CD4-positive, alpha-beta T cell treated with Interleukin-2 at 100 ng/mL for 4 hours (primary cell): ENCODE measurements around the gene MILR1.
"Not testable (repeated sequence)": the region's sequence is repeated elsewhere in the genome, so short reads cannot be mapped to it uniquely, and the experiment has no call there.

Source experiments
- DNase-seq: peaks from one replicate; pipeline ENCODE4 v3.0.0-alpha.2; 2020; ENCODE audit warnings: low spot score

Gene MILR1

GRCh38 chr17:64471440-64471839, 22.5 kb downstream of the MILR1 start:
- no peak for DNase-seq

GRCh38 chr17:64472564-64472963, 23.6 kb downstream of the MILR1 start:
- no peak for DNase-seq

- no peak for DNase-seq
These were observed 28.9 kb downstream of the MILR1 start for GRCh38 chr17:64477849-64478248.

- DNase-seq, result no peak
These were observed 32.0 kb downstream of the MILR1 start for GRCh38 chr17:64480951-64481350.

- DNase-seq, result no peak
These were observed 35.5 kb downstream of the MILR1 start for GRCh38 chr17:64484380-64484779.

- no peak for DNase-seq
These were observed 39.4 kb downstream of the MILR1 start for GRCh38 chr17:64488301-64488700.

- peak; percentile 60 for DNase-seq
These were observed 42.3 kb downstream of the MILR1 start for GRCh38 chr17:64491034-64491860.

GRCh38 chr17:64491994-64492393, 43.1 kb downstream of the MILR1 start:
- no peak for DNase-seq

GRCh38 chr17:64492481-64493109, 43.7 kb downstream of the MILR1 start:
- peak; percentile 77 for DNase-seq

GRCh38 chr17:64494121-64494520, 45.2 kb downstream of the MILR1 start:
- no peak for DNase-seq

- DNase-seq, result not testable (repeated sequence)
These were observed 46.4 kb downstream of the MILR1 start for GRCh38 chr17:64495300-64495699.

GRCh38 chr17:64496348-64496785, 47.5 kb downstream of the MILR1 start:
- DNase-seq, result peak; percentile 12

GRCh38 chr17:64496786-64497564, 48.1 kb downstream of the MILR1 start, which contains the start of gene POLG2:
Gene POLG2 (minus strand): TSS chr17:64497054. CDS start chr17:64496968, 86 bp downstream.
- DNase-seq, result peak; percentile 95

- DNase-seq, result no peak
These were observed 48.7 kb downstream of the MILR1 start for GRCh38 chr17:64497565-64498035.

GRCh38 chr17:64498308-64499203, 49.6 kb downstream of the MILR1 start:
- no peak for DNase-seq

GRCh38 chr17:64499805-64500486, 51.0 kb downstream of the MILR1 start:
- no peak for DNase-seq

- no peak for DNase-seq
These were observed 51.6 kb downstream of the MILR1 start for GRCh38 chr17:64500487-64500859.

- DNase-seq, result no peak
These were observed 52.2 kb downstream of the MILR1 start for GRCh38 chr17:64500862-64501765.

GRCh38 chr17:64502021-64502420, 53.1 kb downstream of the MILR1 start:
- DNase-seq, result no peak

GRCh38 chr17:64502809-64503208, 53.9 kb downstream of the MILR1 start:
- no peak for DNase-seq
